Neural cell (in vitro differentiated cells): ENCODE data around the gene PTPRT. TPM values are rescaled to one million over a fixed set of nuclear protein-coding genes. Genes with fewer than 3 reads are reported as not detected.

ENCODE experiments used
- H2AFZ ChIP-seq: fragments of 200-600, 300-800 bp; sonication (generic), shearing (Covaris generic); 2 replicates; pipeline ENCODE4 v1.6.0; 2014; ENCODE audit warnings: low read depth, mild to moderate bottlenecking, antibody characterized with exemption, low read length, moderate library complexity
- H3F3A ChIP-seq: fragments of 200-600 bp; shearing (Covaris generic); 2 replicates; pipeline ENCODE4 v1.6.1; 2016; ENCODE audit warnings: mild to moderate bottlenecking, moderate library complexity, mixed read lengths, antibody characterized with exemption, low read length; ENCODE audit not compliant: insufficient read depth, poor library complexity, severe bottlenecking
- H3K27ac ChIP-seq: fragments of 200-600, 300-800 bp; sonication (generic), shearing (Covaris generic); 2 replicates; pipeline ENCODE4 v1.5.1; 2014; ENCODE audit warnings: mild to moderate bottlenecking, low read length, moderate library complexity
- H3K27me3 ChIP-seq: fragments of 300-800, 200-600 bp; sonication (generic), shearing (Covaris generic); 2 replicates; pipeline ENCODE4 v1.6.0; 2014; ENCODE audit warnings: mild to moderate bottlenecking, low read depth, low read length, moderate library complexity; ENCODE audit not compliant: insufficient read depth
- H3K36me3 ChIP-seq: fragments of 300-800, 200-600 bp; sonication (generic), shearing (Covaris generic); 2 replicates; pipeline ENCODE4 v1.5.1; 2014; ENCODE audit warnings: mild to moderate bottlenecking, antibody characterized with exemption, low read length, moderate library complexity; ENCODE audit not compliant: insufficient read depth
- H3K4me2 ChIP-seq: fragments of 300-800, 200-600 bp; sonication (generic), shearing (Covaris generic); 2 replicates; pipeline ENCODE4 v1.6.0; 2014; ENCODE audit warnings: mild to moderate bottlenecking, low read length
- H3K4me3 ChIP-seq: fragments of 300-800, 200-600 bp; sonication (generic), shearing (Covaris generic); 2 replicates; pipeline ENCODE4 v1.5.1; 2014; ENCODE audit warnings: mild to moderate bottlenecking, low read length, moderate library complexity
- H3K79me2 ChIP-seq: fragments of 200-600 bp; shearing (Covaris generic); replicated peaks from 2 replicates; pipeline ENCODE4 v1.6.0; 2014; ENCODE audit warnings: mild to moderate bottlenecking, low read length, moderate library complexity; ENCODE audit not compliant: insufficient read depth
- H3K9ac ChIP-seq: fragments of 300-800, 200-600 bp; sonication (generic), shearing (Covaris generic); 2 replicates; pipeline ENCODE4 v1.6.1; 2016; ENCODE audit warnings: mild to moderate bottlenecking, low read length, mixed read lengths
- H3K9me2 ChIP-seq: fragments of 200-600 bp; shearing (Covaris generic); 2 replicates; pipeline ENCODE4 v1.6.1; 2016; ENCODE audit warnings: mild to moderate bottlenecking, low read length, mixed read lengths; ENCODE audit not compliant: insufficient read depth
- H3K9me3 ChIP-seq: fragments of 200-600, 300-800 bp; sonication (generic), shearing (Covaris generic); 2 replicates; pipeline ENCODE4 v1.6.1; 2016; ENCODE audit warnings: mild to moderate bottlenecking, mixed run types, low read length, moderate library complexity, mixed read lengths
- H4K20me1 ChIP-seq: fragments of 200-600 bp; shearing (Covaris generic); 2 replicates; pipeline ENCODE4 v1.6.1; 2016; ENCODE audit warnings: mild to moderate bottlenecking, mixed run types; ENCODE audit not compliant: insufficient read depth
- CTCF ChIP-seq: fragments of 450-650 bp; IDR thresholded peaks from 2 replicates; pipeline ENCODE4 v1.5.1; 2014; ENCODE audit warnings: antibody characterized with exemption, mild to moderate bottlenecking, moderate library complexity; ENCODE audit not compliant: poor library complexity, severe bottlenecking
- EP300 ChIP-seq: fragments of 450-650 bp; conservative IDR thresholded peaks from 2 replicates; pipeline ENCODE4 v1.6.1; 2014; ENCODE audit warnings: antibody characterized with exemption, mild to moderate bottlenecking, moderate library complexity; ENCODE audit not compliant: poor library complexity, severe bottlenecking
- EZH2 ChIP-seq: fragments of 200-600, 300-800 bp; shearing (Covaris generic), sonication (generic); IDR thresholded peaks from 2 replicates; pipeline ENCODE4 v1.6.1; 2014; ENCODE audit warnings: antibody characterized with exemption, low read length, borderline replicate concordance, mild to moderate bottlenecking; ENCODE audit not compliant: insufficient read depth, poor library complexity, severe bottlenecking
- MXI1 ChIP-seq: fragments of 450-650 bp; conservative IDR thresholded peaks from 2 replicates; pipeline ENCODE4 v1.6.1; 2014; ENCODE audit warnings: antibody characterized with exemption, mild to moderate bottlenecking; ENCODE audit not compliant: poor library complexity, severe bottlenecking
- POLR2AphosphoS5 ChIP-seq: IDR thresholded peaks from 2 replicates; pipeline ENCODE4 v1.6.1; 2012
- RAD21 ChIP-seq: fragments of 450-650 bp; conservative IDR thresholded peaks from 2 replicates; pipeline ENCODE4 v1.6.1; 2014; ENCODE audit warnings: antibody characterized with exemption, mild to moderate bottlenecking, moderate library complexity
- SMC3 ChIP-seq: fragments of 450-650 bp; conservative IDR thresholded peaks from 2 replicates; pipeline ENCODE4 v1.6.1; 2014; ENCODE audit warnings: antibody characterized with exemption, mild to moderate bottlenecking, moderate library complexity; ENCODE audit not compliant: poor library complexity
- TAF1 ChIP-seq: IDR thresholded peaks from 2 replicates; pipeline ENCODE4 v1.6.1; 2012; ENCODE audit warnings: low read depth
- polyA plus RNA-seq: library from polyadenylated mRNA; depleted of rRNA; stranded (reverse); fragments of >200 nt; gene quantifications from 2 replicates; pipeline ENCODE4 v1.2.3, GENCODE V29; 2014
- TF ChIP-seq, protein P1 (sequence below): IDR thresholded peaks from 2 replicates; pipeline ENCODE4 v1.6.1; 2012; ENCODE audit warnings: borderline replicate concordance

The PTPRT gene
- polyA plus RNA-seq, 1 donor from 2014 or later, result 9.2 TPM

- Histone ChIP-seq H3K36me3 (no peaks in the 10 kb centered on the region), H2AFZ (no peak overlapping the region), H3K79me2 (no peaks in the 10 kb centered on the region), H3K9me3 (no peaks in the 10 kb centered on the region), H4K20me1 (no peaks in the 10 kb centered on the region), H3K27ac (no peak overlapping the region), H3F3A (no peaks in the 10 kb centered on the region), H3K27me3 (no peaks in the 10 kb centered on the region), H3K9ac (no peak overlapping the region), H3K4me3 (no peak overlapping the region), H3K4me2 (no peak overlapping the region), H3K9me2 (no peaks in the 10 kb centered on the region)
- TF ChIP-seq EP300 (no peak), RAD21 (no peak), EZH2 (no peak), CTCF (no peak), POLR2AphosphoS5 (no peak), SMC3 (no peak), TAF1 (no peak), MXI1 (no peak)
- TF ChIP-seq, protein P1, sequence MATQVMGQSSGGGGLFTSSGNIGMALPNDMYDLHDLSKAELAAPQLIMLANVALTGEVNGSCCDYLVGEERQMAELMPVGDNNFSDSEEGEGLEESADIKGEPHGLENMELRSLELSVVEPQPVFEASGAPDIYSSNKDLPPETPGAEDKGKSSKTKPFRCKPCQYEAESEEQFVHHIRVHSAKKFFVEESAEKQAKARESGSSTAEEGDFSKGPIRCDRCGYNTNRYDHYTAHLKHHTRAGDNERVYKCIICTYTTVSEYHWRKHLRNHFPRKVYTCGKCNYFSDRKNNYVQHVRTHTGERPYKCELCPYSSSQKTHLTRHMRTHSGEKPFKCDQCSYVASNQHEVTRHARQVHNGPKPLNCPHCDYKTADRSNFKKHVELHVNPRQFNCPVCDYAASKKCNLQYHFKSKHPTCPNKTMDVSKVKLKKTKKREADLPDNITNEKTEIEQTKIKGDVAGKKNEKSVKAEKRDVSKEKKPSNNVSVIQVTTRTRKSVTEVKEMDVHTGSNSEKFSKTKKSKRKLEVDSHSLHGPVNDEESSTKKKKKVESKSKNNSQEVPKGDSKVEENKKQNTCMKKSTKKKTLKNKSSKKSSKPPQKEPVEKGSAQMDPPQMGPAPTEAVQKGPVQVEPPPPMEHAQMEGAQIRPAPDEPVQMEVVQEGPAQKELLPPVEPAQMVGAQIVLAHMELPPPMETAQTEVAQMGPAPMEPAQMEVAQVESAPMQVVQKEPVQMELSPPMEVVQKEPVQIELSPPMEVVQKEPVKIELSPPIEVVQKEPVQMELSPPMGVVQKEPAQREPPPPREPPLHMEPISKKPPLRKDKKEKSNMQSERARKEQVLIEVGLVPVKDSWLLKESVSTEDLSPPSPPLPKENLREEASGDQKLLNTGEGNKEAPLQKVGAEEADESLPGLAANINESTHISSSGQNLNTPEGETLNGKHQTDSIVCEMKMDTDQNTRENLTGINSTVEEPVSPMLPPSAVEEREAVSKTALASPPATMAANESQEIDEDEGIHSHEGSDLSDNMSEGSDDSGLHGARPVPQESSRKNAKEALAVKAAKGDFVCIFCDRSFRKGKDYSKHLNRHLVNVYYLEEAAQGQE, result no peak
Measured at GRCh38 chr20:42957704-42958095, 232.0 kb downstream of the PTPRT start.

DNA sequence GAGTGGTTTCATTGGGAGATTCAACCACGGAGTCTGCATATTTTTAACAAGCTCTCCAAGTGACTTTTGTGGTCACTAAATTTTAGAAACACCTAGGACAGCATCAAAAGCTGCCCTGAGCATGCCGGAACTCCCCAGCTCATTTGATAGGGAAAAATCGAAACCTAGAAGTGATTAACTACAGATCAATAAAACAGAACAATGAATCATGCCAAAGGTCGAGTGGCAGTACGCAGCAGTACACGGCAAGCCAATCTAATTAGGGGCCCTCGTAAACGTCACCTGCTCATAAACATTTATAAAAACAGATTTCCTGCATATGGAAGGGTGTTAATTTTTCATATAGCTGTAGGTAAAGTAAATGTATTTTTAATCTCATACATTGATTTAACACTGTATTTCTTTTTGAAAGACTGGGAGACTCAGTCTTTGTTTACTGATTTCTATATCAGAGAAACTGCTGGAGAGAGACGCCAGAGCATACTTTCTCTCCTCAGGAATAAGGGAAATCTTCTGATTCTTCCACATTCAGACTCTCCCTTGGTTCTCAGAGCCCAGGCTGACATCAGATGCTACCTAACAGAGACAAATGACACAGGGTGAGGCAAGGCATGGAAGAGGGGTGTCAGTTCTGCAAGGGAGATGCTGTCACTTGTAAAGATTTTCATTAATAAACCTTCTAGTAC lies 232.5 kb downstream of the PTPRT start:
- Histone ChIP-seq H4K20me1 (no peaks in the 10 kb centered on the region), H3K4me2 (no peak overlapping the region), H3K9me3 (no peaks in the 10 kb centered on the region), H2AFZ (no peak overlapping the region), H3K36me3 (no peaks in the 10 kb centered on the region), H3K4me3 (no peak overlapping the region), H3F3A (no peaks in the 10 kb centered on the region), H3K9me2 (no peaks in the 10 kb centered on the region), H3K9ac (no peak overlapping the region), H3K27ac (no peak overlapping the region), H3K27me3 (no peaks in the 10 kb centered on the region), H3K79me2 (no peaks in the 10 kb centered on the region)
- TF ChIP-seq RAD21 (no peak), EP300 (no peak), MXI1 (no peak), POLR2AphosphoS5 (no peak), TAF1 (no peak), SMC3 (no peak), EZH2 (no peak), CTCF (no peak)
- TF ChIP-seq, protein P1, result no peak
